ENCODE measurements around the gene SUZ12.
"Not testable (repeated sequence)": the region's sequence is repeated elsewhere in the genome, so short reads cannot be mapped to it uniquely, and the experiment has no call there.

The SUZ12 gene

GRCh38 chr17:32042266-32042665 lies 105.5 kb downstream of the SUZ12 start:
- DNase-seq, result not testable (repeated sequence)

GRCh38 chr17:32045611-32046010 lies 108.8 kb downstream of the SUZ12 start:
- DNase-seq, result not testable (repeated sequence)

GRCh38 chr17:32047663-32048062 lies 110.9 kb downstream of the SUZ12 start:
- not testable (repeated sequence) for DNase-seq
